ENCODE results near the gene SUMO1. TPM values are rescaled to one million over a fixed set of nuclear protein-coding genes. Genes with fewer than 3 reads are reported as not detected.
"Not testable (repeated sequence)": the region's sequence is repeated elsewhere in the genome, so short reads cannot be mapped to it uniquely, and the experiment has no call there.

SUMO1 gene
- total RNA-seq, 1 experiment from 2014 or later, result 67.9 TPM

- Mint-ChIP-seq H3K27me3 (ENCODE audit: insufficient read depth, unreplicated experiment) (no peaks in the 10 kb centered on the region), H3K9me3 (ENCODE audit: unreplicated experiment) (no peaks in the 10 kb centered on the region), H3K36me3 (ENCODE audit: insufficient read depth, unreplicated experiment) (no peaks in the 10 kb centered on the region), H3K4me1 (ENCODE audit: insufficient read depth, unreplicated experiment) (peaks cover 8% of the 10 kb centered on the region), H3K4me3 (ENCODE audit: unreplicated experiment) (peak overlapping the region; percentile 72), H3K27ac (ENCODE audit: low read depth, unreplicated experiment) (peak overlapping the region; percentile 98)
- ChIA-PET CTCF (interaction anchor here (1.6 kb wide), 1 partner anchor 12 kb away, joined by 6 read pairs; the partner anchor contains the start of gene SUMO1), POLR2A (interaction anchor here (0.6 to 4.4 kb wide), 7 partner anchors 12 to 457 kb away, joined by 3 to 48 read pairs (median 3); partner anchors contain the start of genes NOP58 and SUMO1)
- no peak for TF ChIP-seq CTCF (IDR thresholded peaks at IDR 0.05; ENCODE audit: unreplicated experiment)
- peak; percentile 82 for DNase-seq (ENCODE audit: unreplicated experiment)
- TSS peak; percentile 96 for BruUV-seq (replicated peaks)
- intact Hi-C loops (cut with micrococcal nuclease), result loop anchor here (1.0 kb wide), 1 partner anchor 17 kb away; no protein-coding TSS in a partner anchor
These were observed 11.3 kb upstream of the SUMO1 start for GRCh38 chr2:202249521-202250253.

- H3K4me3 Mint-ChIP-seq (ENCODE audit: unreplicated experiment); H3K27ac Mint-ChIP-seq (ENCODE audit: low read depth, unreplicated experiment); DNase-seq (ENCODE audit: unreplicated experiment); H3K27me3 Mint-ChIP-seq (ENCODE audit: insufficient read depth, unreplicated experiment); intact Hi-C loops (cut with micrococcal nuclease); BruUV-seq (replicated peaks); H3K36me3 Mint-ChIP-seq (ENCODE audit: insufficient read depth, unreplicated experiment); H3K4me1 Mint-ChIP-seq (ENCODE audit: insufficient read depth, unreplicated experiment); H3K9me3 Mint-ChIP-seq (ENCODE audit: unreplicated experiment): not testable (repeated sequence)
- ChIA-PET CTCF (interaction anchor here (1.6 kb wide), 1 partner anchor 10 kb away, joined by 6 read pairs; the partner anchor contains the start of gene SUMO1), POLR2A (interaction anchor here (1.5 to 3.0 kb wide), 2 partner anchors 10 to 19 kb away, joined by 4 to 15 read pairs; no protein-coding TSS in a partner anchor)
These were observed 9.3 kb upstream of the SUMO1 start for GRCh38 chr2:202247710-202248109.

- Mint-ChIP-seq H3K36me3 (ENCODE audit: insufficient read depth, unreplicated experiment) (peaks cover 7% of the 10 kb centered on the region), H3K4me3 (ENCODE audit: unreplicated experiment) (peak overlapping the region; percentile 93), H3K27me3 (ENCODE audit: insufficient read depth, unreplicated experiment) (no peaks in the 10 kb centered on the region), H3K9me3 (ENCODE audit: unreplicated experiment) (no peaks in the 10 kb centered on the region), H3K27ac (ENCODE audit: low read depth, unreplicated experiment) (peak overlapping the region; percentile 85), H3K4me1 (ENCODE audit: insufficient read depth, unreplicated experiment) (peaks cover 8% of the 10 kb centered on the region)
- DNase-seq (ENCODE audit: unreplicated experiment), result peak; percentile 50
- intact Hi-C loops (cut with micrococcal nuclease), result loop anchor here (1.0 to 5.0 kb wide), 2 partner anchors 27 to 39 kb away; partner anchors contain the start of gene NOP58
- POLR2A ChIA-PET, result interaction anchor here (0.7 to 4.5 kb wide), 15 partner anchors 9 to 1525 kb away, joined by 3 to 58 read pairs (median 4); partner anchors contain the start of genes NOP58 and ORC2
- no TSS peak for BruUV-seq (replicated peaks)
- no peak for TF ChIP-seq CTCF (IDR thresholded peaks at IDR 0.05; ENCODE audit: unreplicated experiment)
- CTCF ChIA-PET, result interaction anchor here (0.5 to 1.8 kb wide), 4 partner anchors 11 to 959 kb away, joined by 3 to 6 read pairs (median 4); no protein-coding TSS in a partner anchor
These were observed 587 bp downstream of the SUMO1 start for GRCh38 chr2:202237787-202238233.

- Mint-ChIP-seq H3K27me3 (ENCODE audit: insufficient read depth, unreplicated experiment) (no peaks in the 10 kb centered on the region), H3K27ac (ENCODE audit: low read depth, unreplicated experiment) (no peak overlapping the region), H3K9me3 (ENCODE audit: unreplicated experiment) (no peaks in the 10 kb centered on the region), H3K4me1 (ENCODE audit: insufficient read depth, unreplicated experiment) (peaks cover 21% of the 10 kb centered on the region), H3K4me3 (ENCODE audit: unreplicated experiment) (no peak overlapping the region), H3K36me3 (ENCODE audit: insufficient read depth, unreplicated experiment) (peaks cover 60% of the 10 kb centered on the region)
- ChIA-PET CTCF (interaction anchor here (0.6 kb wide), 2 partner anchors 71 to 799 kb away, joined by 3 read pairs; no protein-coding TSS in a partner anchor), POLR2A (interaction anchor here (0.8 kb wide), 1 partner anchor 14 kb away, joined by 3 read pairs; no protein-coding TSS in a partner anchor)
- no peak for DNase-seq (ENCODE audit: unreplicated experiment)
- TF ChIP-seq CTCF (IDR thresholded peaks at IDR 0.05; ENCODE audit: unreplicated experiment), result no peak
- BruUV-seq (replicated peaks), result no TSS peak
- intact Hi-C loops (cut with micrococcal nuclease), result no loop called here
These were observed 16.5 kb downstream of the SUMO1 start for GRCh38 chr2:202221873-202222272.

Measured in MCF 10A (cell line).